CD14-positive monocyte (primary cell): ENCODE measurements around the gene DBF4. TPM values are rescaled to one million over a fixed set of nuclear protein-coding genes. Genes with fewer than 3 reads are reported as not detected.
"Not testable (repeated sequence)": the region's sequence is repeated elsewhere in the genome, so short reads cannot be mapped to it uniquely, and the experiment has no call there.

Source experiments
- DNase-seq, 3 donors: peaks; one replicate each; pipeline ENCODE4 v3.0.0-alpha.2; 2011 to 2022
- H2AFZ ChIP-seq: 2 replicates; pipeline ENCODE4 v1.6.0; 2012; ENCODE audit warnings: mild to moderate bottlenecking, low read depth, low read length, inconsistent platforms; ENCODE audit not compliant: insufficient read depth, poor library complexity, severe bottlenecking
- H3K27ac ChIP-seq, 2 donors: 1 replicate in 1 of 2; 2 replicates in 1 of 2; pipeline ENCODE4 v1.5.1; 2012 to 2013; ENCODE audit warnings: low read length in 2 of 2, control low read depth in 1 of 2, inconsistent platforms in 1 of 2, low read depth in 1 of 2, mild to moderate bottlenecking in 1 of 2
- H3K27me3 ChIP-seq, 2 donors: one replicate each; pipeline versions ENCODE4 v1.6.0 to v1.6.1; 2011 to 2013; ENCODE audit warnings: low read length in 2 of 2; ENCODE audit not compliant: control insufficient read depth in 2 of 2, insufficient read depth in 2 of 2
- H3K36me3 ChIP-seq, 2 donors: replicated peaks in 1 of 2; 1 replicate in 1 of 2; 2 replicates in 1 of 2; pipeline versions ENCODE4 v1.5.1 to v1.6.1; 2012 to 2013; ENCODE audit warnings: low read length in 2 of 2, control low read depth in 1 of 2, inconsistent platforms in 1 of 2, mild to moderate bottlenecking in 1 of 2; ENCODE audit not compliant: insufficient read depth in 2 of 2, control insufficient read depth in 1 of 2
- H3K4me1 ChIP-seq, 2 donors: 1 replicate in 1 of 2; 2 replicates in 1 of 2; pipeline versions ENCODE4 v1.5.1 to v1.6.1; 2012 to 2013; ENCODE audit warnings: low read length in 2 of 2, control low read depth in 1 of 2, inconsistent platforms in 1 of 2, mild to moderate bottlenecking in 1 of 2, moderate library complexity in 1 of 2; ENCODE audit not compliant: insufficient read depth in 2 of 2, control insufficient read depth in 1 of 2
- H3K4me2 ChIP-seq: replicated peaks from 2 replicates; pipeline ENCODE3; 2012; ENCODE audit warnings: low read length, moderate library complexity, mild to moderate bottlenecking; ENCODE audit not compliant: poor library complexity, severe bottlenecking; ENCODE audit errors: extremely low read depth
- H3K4me3 ChIP-seq, 3 experiments: fragments of 200-600 bp in 1 of 3; sonication (generic) in 1 of 3; replicated peaks in 1 of 3; 1 replicate in 2 of 3; 2 replicates in 1 of 3; pipeline ENCODE4 v1.5.1; 2011 to 2013; ENCODE audit warnings: low read length in 3 of 3, mild to moderate bottlenecking in 3 of 3, control low read depth in 2 of 3, low read depth in 2 of 3, inconsistent platforms in 1 of 3, moderate library complexity in 1 of 3
- H3K79me2 ChIP-seq: 2 replicates; pipeline ENCODE4 v1.6.0; 2012; ENCODE audit warnings: mild to moderate bottlenecking, control low read depth, inconsistent platforms, low read length, moderate library complexity; ENCODE audit not compliant: insufficient read depth
- H3K9ac ChIP-seq: 2 replicates; pipeline ENCODE4 v1.6.0; 2017; ENCODE audit warnings: low read length, mild to moderate bottlenecking; ENCODE audit not compliant: insufficient read depth, poor library complexity, severe bottlenecking
- H3K9me3 ChIP-seq, 2 donors: replicated peaks in 1 of 2; 1 replicate in 1 of 2; 2 replicates in 1 of 2; pipeline versions ENCODE4 v1.5.1 to v1.6.1; 2012 to 2013; ENCODE audit warnings: low read length in 2 of 2, control low read depth in 1 of 2; ENCODE audit not compliant: control insufficient read depth in 1 of 2, insufficient read depth in 1 of 2
- H4K20me1 ChIP-seq: 2 replicates; pipeline ENCODE4 v1.6.0; 2012; ENCODE audit warnings: mild to moderate bottlenecking, low read length, control low read depth, moderate library complexity; ENCODE audit not compliant: insufficient read depth
- H3K27ac Mint-ChIP-seq, 7 donors: one replicate each; pipeline ENCODE4 v1.8.0; 2020; ENCODE audit warnings: mild to moderate bottlenecking in 7 of 7, mixed read lengths in 7 of 7, moderate library complexity in 6 of 7, inconsistent platforms in 2 of 7
- H3K27me3 Mint-ChIP-seq, 3 donors: one replicate each; pipeline ENCODE4 v1.8.0; 2021 to 2022; ENCODE audit warnings: low read depth in 3 of 3, mild to moderate bottlenecking in 3 of 3, mixed read lengths in 3 of 3, moderate library complexity in 3 of 3, inconsistent platforms in 1 of 3
- H3K36me3 Mint-ChIP-seq, 2 donors: one replicate each; pipeline ENCODE4 v1.8.0; 2020; ENCODE audit warnings: mixed read lengths in 2 of 2, inconsistent platforms in 1 of 2, mild to moderate bottlenecking in 1 of 2
- H3K4me1 Mint-ChIP-seq: one replicate; pipeline ENCODE4 v1.8.0; 2020; ENCODE audit warnings: mild to moderate bottlenecking, mixed read lengths
- H3K4me3 Mint-ChIP-seq, 2 donors: one replicate each; pipeline ENCODE4 v1.8.0; 2020; ENCODE audit warnings: mild to moderate bottlenecking in 2 of 2, mixed read lengths in 2 of 2, moderate library complexity in 1 of 2
- H3K9me3 Mint-ChIP-seq, 7 donors: one replicate each; pipeline ENCODE4 v1.8.0; 2020 to 2022; ENCODE audit warnings: mixed read lengths in 7 of 7, mild to moderate bottlenecking in 6 of 7, moderate library complexity in 6 of 7, inconsistent platforms in 2 of 7
- WGBS: methylation state at CpG from one replicate; pipeline ENCODE4 v1.1.5; 2013; ENCODE audit warnings: missing lambda C conversion rate; ENCODE audit not compliant: insufficient coverage; 5-methylcytosine and 5-hydroxymethylcytosine counted together
- intact Hi-C, 2 donors: fragments of 100-400 bp; cut with micrococcal nuclease; formaldehyde crosslinking; loops; one replicate each; pipeline versions ENCODE4 v1.15.0 to v1.15.1; 2023
- polyA plus RNA-seq, 3 donors: library from polyadenylated mRNA; depleted of rRNA in 1 of 3; unstranded in 2 of 3; stranded (reverse) in 1 of 3; fragments of 300-500 nt in 2 of 3; fragments of >200 nt in 1 of 3; fragmentation: Illumina TruSeq in 2 of 3; gene quantifications; 1 replicate in 2 of 3; 2 replicates in 1 of 3; pipeline ENCODE4 v1.2.3, GENCODE V29; 2012 to 2021
- TF ChIP-seq, protein P1 (sequence below): fragments of 200-600 bp; IDR thresholded peaks from one replicate; pipeline ENCODE4 v1.8.0; 2022; ENCODE audit warnings: antibody characterized with exemption, mild to moderate bottlenecking

Gene DBF4
- polyA plus RNA-seq, 3 donors: 2.6 to 7.3 (median 6.7) TPM

DNA sequence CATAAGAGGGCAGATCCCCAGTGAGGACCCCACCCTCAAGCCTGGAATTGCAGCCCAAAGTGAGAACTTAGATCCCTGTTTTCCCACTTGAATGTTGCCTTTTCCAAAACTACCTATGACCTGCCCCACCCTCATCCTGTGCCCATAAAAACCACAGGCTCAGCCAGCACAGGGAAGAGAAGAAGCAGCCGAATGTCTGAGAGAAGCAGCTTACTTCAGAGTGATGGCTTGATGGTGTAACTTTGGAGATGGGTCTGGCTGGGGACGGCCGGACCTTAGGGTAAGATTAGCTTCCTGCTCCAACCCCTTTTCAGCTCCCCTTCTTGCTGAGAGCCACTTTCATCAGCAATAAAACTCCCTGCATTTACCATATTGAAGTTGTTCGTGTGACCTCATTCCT lies 5.8 kb upstream of the DBF4 start:
- Histone ChIP-seq H3K9ac (no peak overlapping the region), H3K79me2 (peaks cover 91% of the 10 kb centered on the region), H3K4me2 (no peak overlapping the region), H4K20me1 (peaks cover 67% of the 10 kb centered on the region), H3K4me3 (no peak overlapping the region), H2AFZ (no peak overlapping the region), H3K27me3 (no peaks in the 10 kb centered on the region), H3K27ac (no peak overlapping the region), H3K9me3 (peaks cover 36 to 44% of the 10 kb centered on the region in 2 donors), H3K36me3 (peaks cover 11 to 57% of the 10 kb centered on the region in 2 donors), H3K4me1 (peaks cover 28 to 34% of the 10 kb centered on the region in 2 donors)
- Mint-ChIP-seq H3K4me1 (peaks cover 45% of the 10 kb centered on the region), H3K9me3 (peaks cover 30 to 51% (median 44%) of the 10 kb centered on the region in 7 donors), H3K27ac (peak overlapping the region in 2 of 7 donors; percentile 5 to 33), H3K27me3 (peaks cover 0 to 2% (median 0%) of the 10 kb centered on the region in 3 donors), H3K36me3 (peaks cover 46 to 60% of the 10 kb centered on the region in 2 donors), H3K4me3 (no peak overlapping the region)
- TF ChIP-seq, protein P1, sequence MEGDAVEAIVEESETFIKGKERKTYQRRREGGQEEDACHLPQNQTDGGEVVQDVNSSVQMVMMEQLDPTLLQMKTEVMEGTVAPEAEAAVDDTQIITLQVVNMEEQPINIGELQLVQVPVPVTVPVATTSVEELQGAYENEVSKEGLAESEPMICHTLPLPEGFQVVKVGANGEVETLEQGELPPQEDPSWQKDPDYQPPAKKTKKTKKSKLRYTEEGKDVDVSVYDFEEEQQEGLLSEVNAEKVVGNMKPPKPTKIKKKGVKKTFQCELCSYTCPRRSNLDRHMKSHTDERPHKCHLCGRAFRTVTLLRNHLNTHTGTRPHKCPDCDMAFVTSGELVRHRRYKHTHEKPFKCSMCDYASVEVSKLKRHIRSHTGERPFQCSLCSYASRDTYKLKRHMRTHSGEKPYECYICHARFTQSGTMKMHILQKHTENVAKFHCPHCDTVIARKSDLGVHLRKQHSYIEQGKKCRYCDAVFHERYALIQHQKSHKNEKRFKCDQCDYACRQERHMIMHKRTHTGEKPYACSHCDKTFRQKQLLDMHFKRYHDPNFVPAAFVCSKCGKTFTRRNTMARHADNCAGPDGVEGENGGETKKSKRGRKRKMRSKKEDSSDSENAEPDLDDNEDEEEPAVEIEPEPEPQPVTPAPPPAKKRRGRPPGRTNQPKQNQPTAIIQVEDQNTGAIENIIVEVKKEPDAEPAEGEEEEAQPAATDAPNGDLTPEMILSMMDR: no peak
- DNase-seq: no peak
- WGBS: 100% methylated on average over 1 of the region's 4 CpGs
- intact Hi-C loops: loop anchor here in 1 of 2 donors (10.0 kb wide), 1 partner anchor 716 kb away; the partner anchor contains the start of gene DMTF1

DNA sequence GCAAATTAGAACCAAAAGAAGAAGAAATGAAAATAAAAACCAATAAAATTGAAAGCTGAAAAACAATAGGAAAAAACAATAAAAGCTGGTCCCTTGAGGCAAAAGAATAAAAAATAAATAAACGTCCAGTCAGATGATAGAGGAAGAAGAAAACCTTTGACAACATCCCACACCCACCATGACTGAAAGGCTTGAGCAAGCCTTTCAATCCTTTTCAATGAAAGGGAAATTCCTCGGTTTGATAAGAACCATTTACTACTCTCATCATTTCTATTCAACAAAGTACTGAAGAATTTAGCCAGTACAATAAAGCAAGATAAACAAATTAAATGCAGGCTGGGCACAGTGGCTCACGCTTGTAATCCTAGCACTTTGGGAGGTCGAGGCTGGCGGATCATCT lies 3.9 kb upstream of the DBF4 start:
- Histone ChIP-seq H3K9ac (no peak overlapping the region), H3K27ac (no peak overlapping the region), H3K4me2 (no peak overlapping the region), H4K20me1 (peaks cover 51% of the 10 kb centered on the region), H3K4me1 (peaks cover 28 to 41% of the 10 kb centered on the region in 2 donors), H3K27me3 (no peaks in the 10 kb centered on the region), H3K36me3 (peaks cover 5 to 38% of the 10 kb centered on the region in 2 donors), H3K9me3 (peaks cover 22 to 29% of the 10 kb centered on the region in 2 donors), H3K4me3 (no peak overlapping the region), H3K79me2 (peaks cover 89% of the 10 kb centered on the region), H2AFZ (no peak overlapping the region)
- H3K4me1 Mint-ChIP-seq: peaks cover 47% of the 10 kb centered on the region
- peaks cover 27 to 42% of the 10 kb centered on the region in 2 donors for H3K36me3 Mint-ChIP-seq
- peak in 1 of 3 donors; percentile 53 for DNase-seq
- H3K9me3 Mint-ChIP-seq: peaks cover 14 to 36% (median 28%) of the 10 kb centered on the region in 7 donors
- TF ChIP-seq, protein P1: no peak
- intact Hi-C loops: loop anchor here in 1 of 2 donors (10.0 kb wide), 1 partner anchor 718 kb away; the partner anchor contains the start of gene DMTF1
- H3K4me3 Mint-ChIP-seq: peak overlapping the region in 1 of 2 donors; percentile 12
- WGBS: 98% methylated on average over 4 of the region's 5 CpGs
- peak overlapping the region in 4 of 7 donors; percentile 25 to 89 (median 68) for H3K27ac Mint-ChIP-seq
- peaks cover 0 to 2% (median 0%) of the 10 kb centered on the region in 3 donors for H3K27me3 Mint-ChIP-seq

DNA sequence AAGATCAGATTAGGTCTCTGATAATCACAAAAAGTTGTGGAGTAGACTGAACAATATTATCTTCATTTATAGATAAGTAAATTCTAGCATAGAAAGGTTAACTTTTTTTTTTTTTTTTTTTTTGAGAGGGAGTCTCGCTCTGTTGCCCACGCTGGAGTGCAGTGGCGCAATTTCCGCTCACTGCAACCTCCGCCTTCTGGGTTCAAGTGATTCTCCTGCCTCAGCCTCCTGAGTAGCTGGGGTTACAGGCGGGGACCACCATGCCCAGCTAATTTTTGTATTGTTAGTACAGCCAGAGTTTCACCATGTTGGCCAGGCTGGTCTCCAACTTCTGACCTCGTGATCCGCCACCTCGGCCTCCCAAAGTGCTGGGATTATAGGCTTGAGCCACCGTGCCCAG lies 3.0 kb upstream of the DBF4 start:
- H3K27me3 ChIP-seq, H3K9ac ChIP-seq, H3K27me3 Mint-ChIP-seq, DNase-seq, H2AFZ ChIP-seq: not testable (repeated sequence)
- peaks cover 42% of the 10 kb centered on the region for H4K20me1 ChIP-seq
- Mint-ChIP-seq H3K9me3 (peaks cover 9 to 27% (median 19%) of the 10 kb centered on the region in 7 donors), H3K27ac (peak overlapping the region; percentile 86 to 93 (median 90)), H3K36me3 (peaks cover 22 to 33% of the 10 kb centered on the region in 2 donors), H3K4me3 (peak overlapping the region; percentile 96 to 97), H3K4me1 (peaks cover 54% of the 10 kb centered on the region)
- intact Hi-C loops: loop anchor here in 1 of 2 donors (10.0 kb wide), 1 partner anchor 719 kb away; the partner anchor contains the start of gene DMTF1
- peak overlapping the region; percentile 11 to 99 (median 31) for H3K4me3 ChIP-seq
- peaks cover 5 to 28% of the 10 kb centered on the region in 2 donors for H3K36me3 ChIP-seq
- WGBS: 86% methylated on average over 7 of the region's 10 CpGs
- H3K4me1 ChIP-seq: peaks cover 28 to 47% of the 10 kb centered on the region in 2 donors
- H3K9me3 ChIP-seq: peaks cover 17 to 21% of the 10 kb centered on the region in 2 donors
- peak overlapping the region; percentile 94 for H3K4me2 ChIP-seq
- H3K79me2 ChIP-seq: peaks cover 89% of the 10 kb centered on the region
- peak overlapping the region; percentile 68 to 91 for H3K27ac ChIP-seq
